Activated T-cell treated with anti-CD3 and anti-CD28 coated beads, Interleukin-2, amount 50 U/mL, for 72 hours (primary cell): ENCODE measurements around the gene ICAM2. TPM values are rescaled to one million over a fixed set of nuclear protein-coding genes. Genes with fewer than 3 reads are reported as not detected.
"Not testable (repeated sequence)": the region's sequence is repeated elsewhere in the genome, so short reads cannot be mapped to it uniquely, and the experiment has no call there.

ENCODE experiments used
- ATAC-seq, 2 donors: fragments of 150-1000 bp; cut with Tn5 transposase; replicated peaks in 1 of 2; 2 replicates each; pipeline ENCODE4 v1.10.0; 2021; ENCODE audit warnings: moderate library complexity in 2 of 2, mild to moderate bottlenecking in 1 of 2
- DNase-seq, 2 donors: peaks; one replicate each; pipeline ENCODE4 v3.0.0; 2021 to 2022; ENCODE audit warnings: mixed read lengths in 1 of 2
- H3K27ac Mint-ChIP-seq: one replicate; pipeline ENCODE4 v1.8.0; 2022; ENCODE audit warnings: mild to moderate bottlenecking, moderate library complexity, mixed read lengths
- H3K27me3 Mint-ChIP-seq: one replicate; pipeline ENCODE4 v1.8.0; 2022; ENCODE audit warnings: low read depth, mixed read lengths
- H3K36me3 Mint-ChIP-seq, 2 donors: one replicate each; pipeline ENCODE4 v1.8.0; 2022; ENCODE audit warnings: mixed read lengths in 2 of 2, mild to moderate bottlenecking in 1 of 2; ENCODE audit not compliant: insufficient read depth in 2 of 2
- H3K4me1 Mint-ChIP-seq: one replicate; pipeline ENCODE4 v1.8.0; 2022; ENCODE audit warnings: low read depth, mixed read lengths
- H3K4me3 Mint-ChIP-seq, 2 donors: one replicate each; pipeline ENCODE4 v1.8.0; 2022; ENCODE audit warnings: mild to moderate bottlenecking in 2 of 2, mixed read lengths in 2 of 2, moderate library complexity in 2 of 2
- H3K9me3 Mint-ChIP-seq, 2 donors: one replicate each; pipeline ENCODE4 v1.8.0; 2022; ENCODE audit warnings: mixed read lengths in 2 of 2
- total RNA-seq, 2 donors: library from RNA; stranded (reverse); gene quantifications; one replicate each; pipeline ENCODE4 v1.2.3, GENCODE V29; 2022

The ICAM2 gene
- total RNA-seq, 2 donors from 2014 or later = 49.9 to 55.7 TPM

GRCh38 chr17:64038331-64039105, 18.1 kb upstream of the ICAM2 start:
- ATAC-seq (no peak), DNase-seq (no peak)
- H3K36me3 Mint-ChIP-seq = peaks cover 5 to 6% of the 10 kb centered on the region in 2 donors
- H3K27ac Mint-ChIP-seq = no peak overlapping the region
- H3K4me3 Mint-ChIP-seq = no peak overlapping the region
- no peaks in the 10 kb centered on the region for H3K9me3 Mint-ChIP-seq
- no peaks in the 10 kb centered on the region for H3K27me3 Mint-ChIP-seq
- H3K4me1 Mint-ChIP-seq = peaks cover 8% of the 10 kb centered on the region

GRCh38 chr17:64037802-64038201, 17.4 kb upstream of the ICAM2 start:
- Mint-ChIP-seq H3K27me3 (no peaks in the 10 kb centered on the region), H3K9me3 (no peaks in the 10 kb centered on the region), H3K4me3 (no peak overlapping the region), H3K27ac (no peak overlapping the region), H3K4me1 (peaks cover 8% of the 10 kb centered on the region), H3K36me3 (peaks cover 3 to 4% of the 10 kb centered on the region in 2 donors)
- no peak for DNase-seq
- no peak for ATAC-seq

- H3K36me3 Mint-ChIP-seq = peaks cover 2 to 4% of the 10 kb centered on the region in 2 donors
- H3K4me1 Mint-ChIP-seq = peaks cover 8% of the 10 kb centered on the region
- ATAC-seq (peak in 1 of 2 donors; percentile 22), DNase-seq (no peak)
- no peaks in the 10 kb centered on the region for H3K9me3 Mint-ChIP-seq
- H3K27me3 Mint-ChIP-seq = no peaks in the 10 kb centered on the region
- no peak overlapping the region for H3K4me3 Mint-ChIP-seq
- H3K27ac Mint-ChIP-seq = no peak overlapping the region
Observed at GRCh38 chr17:64037180-64037579, 16.7 kb upstream of the ICAM2 start.

- Mint-ChIP-seq H3K27me3 (no peaks in the 10 kb centered on the region), H3K9me3 (no peaks in the 10 kb centered on the region), H3K4me3 (no peak overlapping the region), H3K36me3 (peaks cover 0 to 1% of the 10 kb centered on the region in 2 donors), H3K27ac (no peak overlapping the region), H3K4me1 (peaks cover 8% of the 10 kb centered on the region)
- ATAC-seq = no peak
- no peak for DNase-seq
Observed at GRCh38 chr17:64036198-64036922, 15.9 kb upstream of the ICAM2 start.

GRCh38 chr17:64032081-64032480, 11.6 kb upstream of the ICAM2 start:
- H3K27ac Mint-ChIP-seq = peak overlapping the region; percentile 15
- ATAC-seq = no peak
- no peak for DNase-seq
- H3K4me3 Mint-ChIP-seq = no peak overlapping the region
- peaks cover 16% of the 10 kb centered on the region for H3K4me1 Mint-ChIP-seq
- H3K9me3 Mint-ChIP-seq = no peaks in the 10 kb centered on the region
- H3K27me3 Mint-ChIP-seq = no peaks in the 10 kb centered on the region
- H3K36me3 Mint-ChIP-seq = no peaks in the 10 kb centered on the region

- peak; percentile 72 to 75 for DNase-seq
- peak overlapping the region; percentile 72 for H3K27ac Mint-ChIP-seq
- H3K27me3 Mint-ChIP-seq = no peaks in the 10 kb centered on the region
- peaks cover 40% of the 10 kb centered on the region for H3K4me1 Mint-ChIP-seq
- H3K9me3 Mint-ChIP-seq = no peaks in the 10 kb centered on the region
- peaks cover 0 to 1% of the 10 kb centered on the region in 2 donors for H3K36me3 Mint-ChIP-seq
- H3K4me3 Mint-ChIP-seq = no peak overlapping the region
- ATAC-seq = no peak
Observed at GRCh38 chr17:64028874-64029464, 8.5 kb upstream of the ICAM2 start.

GRCh38 chr17:64025732-64026294, 5.4 kb upstream of the ICAM2 start:
- H3K36me3 Mint-ChIP-seq = peaks cover 1% of the 10 kb centered on the region in 2 donors
- DNase-seq = peak; percentile 93 to 94
- H3K27me3 Mint-ChIP-seq = no peaks in the 10 kb centered on the region
- peaks cover 72% of the 10 kb centered on the region for H3K4me1 Mint-ChIP-seq
- peak overlapping the region; percentile 85 for H3K27ac Mint-ChIP-seq
- H3K4me3 Mint-ChIP-seq = peak overlapping the region; percentile 88 to 93
- ATAC-seq = peak; percentile 71 to 72
- H3K9me3 Mint-ChIP-seq = no peaks in the 10 kb centered on the region

GRCh38 chr17:64024781-64025731, 4.6 kb upstream of the ICAM2 start:
- peak overlapping the region; percentile 88 to 93 for H3K4me3 Mint-ChIP-seq
- peaks cover 73% of the 10 kb centered on the region for H3K4me1 Mint-ChIP-seq

GRCh38 chr17:64024215-64024654, 3.8 kb upstream of the ICAM2 start:
- peak overlapping the region; percentile 88 to 93 for H3K4me3 Mint-ChIP-seq
- H3K4me1 Mint-ChIP-seq = peaks cover 73% of the 10 kb centered on the region
- no peaks in the 10 kb centered on the region for H3K9me3 Mint-ChIP-seq
- no peaks in the 10 kb centered on the region for H3K27me3 Mint-ChIP-seq
- ATAC-seq = no peak
- H3K27ac Mint-ChIP-seq = peak overlapping the region; percentile 85
- peaks cover 1% of the 10 kb centered on the region in 2 donors for H3K36me3 Mint-ChIP-seq
- no peak for DNase-seq

More at GRCh38 chr17:64024781-64025731, 4.6 kb upstream of the ICAM2 start:
- no peaks in the 10 kb centered on the region for H3K27me3 Mint-ChIP-seq
- ATAC-seq (peak; percentile 48 to 57), DNase-seq (peak; percentile 46 to 56)
- no peaks in the 10 kb centered on the region for H3K9me3 Mint-ChIP-seq
- peak overlapping the region; percentile 85 for H3K27ac Mint-ChIP-seq
- peaks cover 1% of the 10 kb centered on the region in 2 donors for H3K36me3 Mint-ChIP-seq

GRCh38 chr17:64022611-64023063, 2.2 kb upstream of the ICAM2 start:
- H3K4me3 Mint-ChIP-seq = peak overlapping the region; percentile 62 to 66
- peaks cover 1 to 4% of the 10 kb centered on the region in 2 donors for H3K36me3 Mint-ChIP-seq
- H3K9me3 Mint-ChIP-seq = no peaks in the 10 kb centered on the region
- peak overlapping the region; percentile 92 for H3K27ac Mint-ChIP-seq
- H3K27me3 Mint-ChIP-seq = no peaks in the 10 kb centered on the region
- DNase-seq = peak in 1 of 2 donors; percentile 19
- ATAC-seq = no peak
- H3K4me1 Mint-ChIP-seq = peaks cover 77% of the 10 kb centered on the region

- not testable (repeated sequence) for H3K27me3 Mint-ChIP-seq, H3K9me3 Mint-ChIP-seq, H3K36me3 Mint-ChIP-seq
- peak overlapping the region; percentile 89 for H3K4me3 Mint-ChIP-seq
- ATAC-seq (peak; percentile 37 to 43), DNase-seq (peak in 1 of 2 donors; percentile 20)
- H3K4me1 Mint-ChIP-seq = peaks cover 79% of the 10 kb centered on the region
- H3K27ac Mint-ChIP-seq = peak overlapping the region; percentile 92
Observed at GRCh38 chr17:64019551-64019961, 877 bp downstream of the ICAM2 start.
